ENCODE results near the gene INVS.
"Not testable (repeated sequence)": the region's sequence is repeated elsewhere in the genome, so short reads cannot be mapped to it uniquely, and the experiment has no call there.

The INVS gene

DNA sequence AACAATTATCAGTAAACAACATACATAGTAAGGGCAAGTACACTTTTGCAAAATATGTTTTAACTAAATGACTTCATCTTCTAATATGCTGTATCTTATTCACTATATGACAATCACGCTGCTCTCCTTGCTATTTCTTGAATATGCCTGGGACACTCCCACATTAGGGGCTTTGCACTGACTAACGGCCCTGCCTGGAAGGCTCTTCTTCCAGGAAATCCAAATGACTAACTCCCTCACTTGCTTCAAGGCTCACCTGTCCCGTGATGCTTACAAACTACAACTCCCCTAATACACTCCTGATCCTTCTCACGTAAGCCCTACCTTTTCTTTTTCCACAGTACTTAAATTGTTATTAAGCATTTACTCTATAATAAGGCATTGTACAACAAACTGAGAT, 10.8 kb upstream of the INVS start:
- Mint-ChIP-seq H3K4me3 (no peak overlapping the region), H3K9me3 (no peaks in the 10 kb centered on the region), H3K27ac (no peak overlapping the region), H3K27me3 (ENCODE audit: low read depth) (no peaks in the 10 kb centered on the region), H3K4me1 (peaks cover 19% of the 10 kb centered on the region), H3K36me3 (ENCODE audit: low read depth) (no peaks in the 10 kb centered on the region)
- TF ChIP-seq CTCF (IDR thresholded peaks at IDR 0.05; ENCODE audit: unreplicated experiment in 3 of 3) = no peak

DNA sequence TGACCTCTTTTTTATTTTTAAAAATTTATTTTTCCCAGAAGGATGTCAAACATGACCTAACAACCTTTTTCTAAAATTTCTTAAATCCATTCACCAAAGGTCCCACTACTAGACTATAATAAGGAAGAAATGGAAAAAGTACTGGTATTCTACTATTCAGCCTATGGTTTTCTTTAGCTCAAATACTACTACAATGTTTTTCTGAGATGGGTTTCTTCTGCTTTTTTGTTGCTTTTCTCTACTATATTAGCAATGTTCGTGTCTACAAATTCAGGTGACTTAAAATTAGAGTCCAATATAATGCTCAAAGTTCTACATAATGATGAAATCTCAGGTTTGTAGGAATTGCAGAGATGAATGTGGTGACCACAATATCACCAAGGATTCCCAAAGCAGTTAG, 8.2 kb upstream of the INVS start:
- Mint-ChIP-seq H3K27me3 (ENCODE audit: low read depth) (no peaks in the 10 kb centered on the region), H3K27ac (no peak overlapping the region), H3K9me3 (no peaks in the 10 kb centered on the region), H3K4me1 (peaks cover 1% of the 10 kb centered on the region), H3K36me3 (ENCODE audit: low read depth) (no peaks in the 10 kb centered on the region), H3K4me3 (no peak overlapping the region)
- TF ChIP-seq CTCF (IDR thresholded peaks at IDR 0.05; ENCODE audit: unreplicated experiment in 3 of 3) = no peak

DNA sequence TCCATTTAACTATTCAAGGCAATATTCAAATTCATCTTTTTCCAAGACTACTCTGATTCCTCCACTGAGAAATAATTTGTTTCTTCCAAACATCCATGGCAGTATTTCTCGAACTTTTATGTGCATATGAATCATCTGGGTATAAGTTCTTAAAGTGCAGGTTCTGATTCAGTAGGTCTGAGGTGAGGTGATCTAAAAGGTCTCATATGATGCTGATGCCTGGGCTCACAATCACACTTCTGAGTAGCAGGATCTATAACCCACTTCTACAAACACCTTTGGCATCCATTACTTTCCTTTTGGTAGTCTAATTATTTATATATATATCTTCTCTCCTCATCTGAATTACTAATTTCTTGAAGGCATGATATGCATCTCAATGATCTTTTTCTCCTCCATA, 7.4 kb upstream of the INVS start:
- no peak for TF ChIP-seq CTCF (IDR thresholded peaks at IDR 0.05; ENCODE audit: unreplicated experiment in 3 of 3)
- Mint-ChIP-seq H3K27ac (no peak overlapping the region), H3K36me3 (ENCODE audit: low read depth) (no peaks in the 10 kb centered on the region), H3K4me3 (no peak overlapping the region), H3K4me1 (peaks cover 8% of the 10 kb centered on the region), H3K27me3 (ENCODE audit: low read depth) (no peaks in the 10 kb centered on the region), H3K9me3 (no peaks in the 10 kb centered on the region)

GRCh38 chr9:100092066-100092465, 7.0 kb upstream of the INVS start:
- no peaks in the 10 kb centered on the region for H3K27me3 Mint-ChIP-seq (ENCODE audit: low read depth)
- no peak overlapping the region for H3K27ac Mint-ChIP-seq
- peaks cover 10% of the 10 kb centered on the region for H3K4me1 Mint-ChIP-seq

GRCh38 chr9:100094411-100094810, 4.6 kb upstream of the INVS start:
- not testable (repeated sequence) for H3K36me3 Mint-ChIP-seq (ENCODE audit: low read depth); H3K4me3 Mint-ChIP-seq; H3K27ac Mint-ChIP-seq; H3K9me3 Mint-ChIP-seq; H3K27me3 Mint-ChIP-seq (ENCODE audit: low read depth)
- H3K4me1 Mint-ChIP-seq = peaks cover 16% of the 10 kb centered on the region

More at GRCh38 chr9:100092066-100092465, 7.0 kb upstream of the INVS start:
- no peaks in the 10 kb centered on the region for H3K36me3 Mint-ChIP-seq (ENCODE audit: low read depth)
- TF ChIP-seq CTCF (IDR thresholded peaks at IDR 0.05; ENCODE audit: unreplicated experiment in 3 of 3) = no peak
- no peaks in the 10 kb centered on the region for H3K9me3 Mint-ChIP-seq
- H3K4me3 Mint-ChIP-seq = no peak overlapping the region

- Mint-ChIP-seq H3K9me3 (no peaks in the 10 kb centered on the region), H3K27me3 (ENCODE audit: low read depth) (no peaks in the 10 kb centered on the region), H3K27ac (peak overlapping the region; percentile 14 to 49 (median 40)), H3K4me1 (peaks cover 23% of the 10 kb centered on the region), H3K36me3 (ENCODE audit: low read depth) (peaks cover 2% of the 10 kb centered on the region), H3K4me3 (peak overlapping the region; percentile 70 to 80 (median 76))
- TF ChIP-seq CTCF (IDR thresholded peaks at IDR 0.05; ENCODE audit: unreplicated experiment in 3 of 3) = no peak
These were observed 2.6 kb upstream of the INVS start for GRCh38 chr9:100096378-100096916.
